Stimulated activated CD8-positive, alpha-beta memory T cell treated with anti-CD3 and anti-CD28 coated beads, Interleukin-2, amount 100 ng/mL, for 1 hour (primary cell): ENCODE measurements around the gene SRR.

Source experiments
- DNase-seq, 2 donors: peaks; one replicate each; pipeline ENCODE4 v3.0.0-alpha.2; 2020; ENCODE audit warnings: low read depth in 2 of 2

Gene SRR

GRCh38 chr17:2344528-2344927, 40.8 kb downstream of the SRR start:
- DNase-seq, result no peak

GRCh38 chr17:2346475-2346874, 42.7 kb downstream of the SRR start:
- DNase-seq, result no peak

- DNase-seq, result no peak
Observed at GRCh38 chr17:2347805-2348685, 44.3 kb downstream of the SRR start.

- no peak for DNase-seq
Observed at GRCh38 chr17:2351269-2351668, 47.5 kb downstream of the SRR start.

GRCh38 chr17:2354311-2354710, 50.6 kb downstream of the SRR start:
- DNase-seq, result no peak

GRCh38 chr17:2357237-2357636, 53.5 kb downstream of the SRR start:
- DNase-seq, result no peak

- DNase-seq, result no peak
Observed at GRCh38 chr17:2357931-2358434, 54.2 kb downstream of the SRR start.

GRCh38 chr17:2361010-2361760, 57.4 kb downstream of the SRR start:
- no peak for DNase-seq

GRCh38 chr17:2362016-2362415, 58.3 kb downstream of the SRR start:
- no peak for DNase-seq

GRCh38 chr17:2362416-2362815, 58.7 kb downstream of the SRR start:
- DNase-seq, result no peak

GRCh38 chr17:2362881-2363280, 59.1 kb downstream of the SRR start:
- no peak for DNase-seq

GRCh38 chr17:2363318-2363717, 59.6 kb downstream of the SRR start:
- no peak for DNase-seq

GRCh38 chr17:2363851-2364762, 60.4 kb downstream of the SRR start:
- DNase-seq, result no peak

GRCh38 chr17:2364763-2365116, 61.0 kb downstream of the SRR start:
- no peak for DNase-seq

GRCh38 chr17:2365132-2365531, 61.4 kb downstream of the SRR start:
- DNase-seq, result no peak

- DNase-seq, result no peak
Observed at GRCh38 chr17:2366747-2367494, 63.2 kb downstream of the SRR start.

- no peak for DNase-seq
Observed at GRCh38 chr17:2368359-2368758, 64.6 kb downstream of the SRR start.

- DNase-seq, result no peak
Observed at GRCh38 chr17:2369039-2369438, 65.3 kb downstream of the SRR start.

GRCh38 chr17:2369551-2370210, 65.9 kb downstream of the SRR start:
- no peak for DNase-seq

- DNase-seq, result no peak
Observed at GRCh38 chr17:2370211-2370589, 66.5 kb downstream of the SRR start.
